Fibroblast of upper back skin (primary cell): Measurements from ENCODE around the gene CAB39.
A peak's percentile ranks its signal among the peaks of the same experiment; 100 is the strongest.

Experiments used
- DNase-seq: peaks from one replicate; pipeline ENCODE4 v3.0.0-alpha.2; 2013

The CAB39 gene

GRCh38 chr2:230823264-230823964, 110.8 kb downstream of the CAB39 start:
- DNase-seq, result no peak

- peak; percentile 84 for DNase-seq
These were observed 111.8 kb downstream of the CAB39 start for GRCh38 chr2:230824406-230824978.

GRCh38 chr2:230825354-230825753, 112.7 kb downstream of the CAB39 start:
- DNase-seq, result no peak

- no peak for DNase-seq
These were observed 115.2 kb downstream of the CAB39 start for GRCh38 chr2:230827774-230828271.

- DNase-seq, result no peak
These were observed 115.8 kb downstream of the CAB39 start for GRCh38 chr2:230828272-230828961.

- DNase-seq, result no peak
These were observed 116.7 kb downstream of the CAB39 start for GRCh38 chr2:230829293-230829692.

- DNase-seq, result no peak
These were observed 117.3 kb downstream of the CAB39 start for GRCh38 chr2:230829959-230830358.

GRCh38 chr2:230830428-230830827, 117.8 kb downstream of the CAB39 start:
- no peak for DNase-seq

- DNase-seq, result no peak
These were observed 127.7 kb downstream of the CAB39 start for GRCh38 chr2:230840301-230840700.

- peak; percentile 34 for DNase-seq
These were observed 129.8 kb downstream of the CAB39 start for GRCh38 chr2:230842473-230842872.

GRCh38 chr2:230843132-230843531, 130.5 kb downstream of the CAB39 start:
- DNase-seq, result no peak

- no peak for DNase-seq
These were observed 133.7 kb downstream of the CAB39 start for GRCh38 chr2:230846360-230846759.

GRCh38 chr2:230847883-230848388, 135.3 kb downstream of the CAB39 start:
- peak; percentile 86 for DNase-seq

- DNase-seq, result peak; percentile 24
These were observed 137.2 kb downstream of the CAB39 start for GRCh38 chr2:230849633-230850357.

- no peak for DNase-seq
These were observed 137.7 kb downstream of the CAB39 start for GRCh38 chr2:230850358-230850658.

- no peak for DNase-seq
These were observed 139.5 kb downstream of the CAB39 start for GRCh38 chr2:230852113-230852512.

- no peak for DNase-seq
These were observed 149.1 kb downstream of the CAB39 start for GRCh38 chr2:230861552-230862255.

GRCh38 chr2:230862292-230862691, 149.7 kb downstream of the CAB39 start:
- no peak for DNase-seq

GRCh38 chr2:230863031-230863430, 150.4 kb downstream of the CAB39 start:
- DNase-seq, result no peak

- DNase-seq, result no peak
These were observed 150.9 kb downstream of the CAB39 start for GRCh38 chr2:230863442-230864121.

GRCh38 chr2:230864122-230864604, 151.5 kb downstream of the CAB39 start:
- DNase-seq, result no peak
